ENCODE results near the gene PPP5C.

PPP5C gene

DNA sequence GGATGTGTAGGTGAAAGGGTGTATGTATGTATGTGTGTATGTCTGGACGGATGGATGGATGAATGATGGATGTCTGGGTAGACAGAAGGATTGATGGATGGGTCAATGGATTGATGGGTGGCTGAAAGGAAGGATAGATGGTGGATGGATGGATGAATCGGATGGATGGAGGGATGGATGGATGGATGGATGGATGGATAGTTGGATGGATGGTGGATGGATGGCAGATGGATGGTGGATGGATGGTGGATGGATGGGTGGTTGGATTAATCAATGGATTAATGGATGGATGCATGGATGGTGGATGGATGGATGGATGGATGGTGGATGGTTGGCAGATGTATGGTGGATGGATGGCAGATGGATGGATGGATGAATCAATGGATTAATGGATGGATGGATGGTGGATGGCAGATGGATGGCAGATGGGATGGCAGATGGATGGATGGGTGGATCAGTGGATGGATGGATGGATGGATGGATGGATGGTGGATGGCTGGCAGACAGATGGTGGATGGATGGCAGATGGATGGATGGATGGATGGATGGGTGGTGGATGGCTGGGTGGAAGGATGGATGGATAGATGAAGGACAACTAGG lies 16.5 kb upstream of the PPP5C start:
- no peaks in the 10 kb centered on the region for H3K4me1 ChIP-seq (ENCODE audit: insufficient read depth, low read length, poor library complexity, severe bottlenecking)
- no peaks in the 10 kb centered on the region for H3F3A ChIP-seq (ENCODE audit: low read depth)
- H3K9me3 ChIP-seq (ENCODE audit: insufficient read depth, low read depth, low read length), result peaks cover 16% of the 10 kb centered on the region; the same call in 1 of the 2 replicates
- H3K9me2 ChIP-seq (replicated peaks; ENCODE audit: low read depth, low read length), result no peaks in the 10 kb centered on the region
- H3K36me3 ChIP-seq (ENCODE audit: insufficient read depth, low read length), result no peaks in the 10 kb centered on the region
- H3K4me2 ChIP-seq (ENCODE audit: low read depth, low read length, poor library complexity, severe bottlenecking), result no peak overlapping the region
- H3K4me3 ChIP-seq (ENCODE audit: low read length, poor library complexity, severe bottlenecking), result no peak overlapping the region
- H3K27me3 ChIP-seq (ENCODE audit: insufficient read depth, low read length, poor library complexity, severe bottlenecking), result no peaks in the 10 kb centered on the region
- no peaks in the 10 kb centered on the region for H4K20me1 ChIP-seq (ENCODE audit: insufficient read depth, low read length, poor library complexity, severe bottlenecking)
- no peak for TF ChIP-seq EZH2phosphoT487 (IDR thresholded peaks at IDR 0.05; ENCODE audit: borderline replicate concordance)
- TF ChIP-seq, protein P1, sequence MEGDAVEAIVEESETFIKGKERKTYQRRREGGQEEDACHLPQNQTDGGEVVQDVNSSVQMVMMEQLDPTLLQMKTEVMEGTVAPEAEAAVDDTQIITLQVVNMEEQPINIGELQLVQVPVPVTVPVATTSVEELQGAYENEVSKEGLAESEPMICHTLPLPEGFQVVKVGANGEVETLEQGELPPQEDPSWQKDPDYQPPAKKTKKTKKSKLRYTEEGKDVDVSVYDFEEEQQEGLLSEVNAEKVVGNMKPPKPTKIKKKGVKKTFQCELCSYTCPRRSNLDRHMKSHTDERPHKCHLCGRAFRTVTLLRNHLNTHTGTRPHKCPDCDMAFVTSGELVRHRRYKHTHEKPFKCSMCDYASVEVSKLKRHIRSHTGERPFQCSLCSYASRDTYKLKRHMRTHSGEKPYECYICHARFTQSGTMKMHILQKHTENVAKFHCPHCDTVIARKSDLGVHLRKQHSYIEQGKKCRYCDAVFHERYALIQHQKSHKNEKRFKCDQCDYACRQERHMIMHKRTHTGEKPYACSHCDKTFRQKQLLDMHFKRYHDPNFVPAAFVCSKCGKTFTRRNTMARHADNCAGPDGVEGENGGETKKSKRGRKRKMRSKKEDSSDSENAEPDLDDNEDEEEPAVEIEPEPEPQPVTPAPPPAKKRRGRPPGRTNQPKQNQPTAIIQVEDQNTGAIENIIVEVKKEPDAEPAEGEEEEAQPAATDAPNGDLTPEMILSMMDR (conservative IDR thresholded peaks at IDR 0.05; ENCODE audit: low read length), result no peak
- H2AFZ ChIP-seq (ENCODE audit: low read length), result no peak overlapping the region
- H3K9ac ChIP-seq (ENCODE audit: low read depth, low read length, poor library complexity, severe bottlenecking), result no peak overlapping the region
- no peaks in the 10 kb centered on the region for H3K79me2 ChIP-seq (ENCODE audit: insufficient read depth, low read length)

DNA sequence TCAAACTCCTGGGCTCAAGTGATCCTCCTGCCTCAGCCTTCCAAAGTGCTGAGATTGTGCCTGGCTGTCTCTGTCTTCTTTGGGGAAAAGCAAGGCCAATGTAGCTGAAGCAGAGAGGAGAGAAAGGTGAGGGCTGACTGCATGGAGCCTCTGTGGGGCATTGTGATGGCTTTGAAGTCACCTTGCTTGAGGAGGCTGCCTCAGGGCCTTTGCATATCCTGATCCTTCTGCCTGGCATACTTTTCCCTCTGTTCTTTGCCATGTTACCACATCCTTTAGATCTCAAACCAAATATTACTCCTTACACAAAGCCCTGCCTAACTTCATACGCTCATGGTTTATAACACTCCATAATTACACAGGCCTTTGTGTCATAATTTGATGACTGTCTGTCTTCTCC lies 9.4 kb upstream of the PPP5C start:
- Histone ChIP-seq H3K27me3 (ENCODE audit: insufficient read depth, low read length, poor library complexity, severe bottlenecking) (no peaks in the 10 kb centered on the region), H3K4me3 (ENCODE audit: low read length, poor library complexity, severe bottlenecking) (no peak overlapping the region), H3K9ac (ENCODE audit: low read depth, low read length, poor library complexity, severe bottlenecking) (no peak overlapping the region), H3F3A (ENCODE audit: low read depth) (no peaks in the 10 kb centered on the region), H3K36me3 (ENCODE audit: insufficient read depth, low read length) (no peaks in the 10 kb centered on the region), H3K79me2 (ENCODE audit: insufficient read depth, low read length) (no peaks in the 10 kb centered on the region), H3K4me2 (ENCODE audit: low read depth, low read length, poor library complexity, severe bottlenecking) (no peak overlapping the region), H4K20me1 (ENCODE audit: insufficient read depth, low read length, poor library complexity, severe bottlenecking) (no peaks in the 10 kb centered on the region), H3K4me1 (ENCODE audit: insufficient read depth, low read length, poor library complexity, severe bottlenecking) (no peaks in the 10 kb centered on the region), H2AFZ (ENCODE audit: low read length) (no peak overlapping the region), H3K9me2 (replicated peaks; ENCODE audit: low read depth, low read length) (no peaks in the 10 kb centered on the region), H3K9me3 (ENCODE audit: insufficient read depth, low read depth, low read length) (no peaks in the 10 kb centered on the region)
- TF ChIP-seq, protein P1 (conservative IDR thresholded peaks at IDR 0.05; ENCODE audit: low read length), result no peak
- TF ChIP-seq EZH2phosphoT487 (IDR thresholded peaks at IDR 0.05; ENCODE audit: borderline replicate concordance), result no peak

DNA sequence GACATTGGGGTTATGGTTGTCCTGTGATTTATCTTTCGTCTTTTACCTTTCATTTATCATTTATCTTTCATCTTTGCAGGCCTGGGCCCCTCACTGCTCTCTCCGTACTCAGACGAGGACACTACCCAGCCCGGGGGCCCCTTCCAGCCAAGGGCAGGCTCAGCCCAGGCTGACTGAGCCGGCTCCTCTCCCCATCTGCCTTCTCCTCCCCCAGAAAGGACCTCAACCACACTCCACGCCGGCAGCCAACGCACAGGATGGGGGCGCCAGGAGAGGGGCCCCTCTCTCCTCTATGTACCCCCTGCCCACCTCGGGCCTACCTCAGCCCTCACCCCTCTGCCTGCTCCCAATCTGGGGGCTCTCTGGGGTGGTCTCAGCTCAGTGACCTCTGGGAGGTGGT lies 7.4 kb upstream of the PPP5C start:
- Histone ChIP-seq H3K4me1 (ENCODE audit: insufficient read depth, low read length, poor library complexity, severe bottlenecking) (no peaks in the 10 kb centered on the region), H3K4me2 (ENCODE audit: low read depth, low read length, poor library complexity, severe bottlenecking) (no peak overlapping the region), H2AFZ (ENCODE audit: low read length) (no peak overlapping the region), H4K20me1 (ENCODE audit: insufficient read depth, low read length, poor library complexity, severe bottlenecking) (no peaks in the 10 kb centered on the region), H3F3A (ENCODE audit: low read depth) (no peaks in the 10 kb centered on the region), H3K9me2 (replicated peaks; ENCODE audit: low read depth, low read length) (no peaks in the 10 kb centered on the region), H3K27me3 (ENCODE audit: insufficient read depth, low read length, poor library complexity, severe bottlenecking) (no peaks in the 10 kb centered on the region), H3K9me3 (ENCODE audit: insufficient read depth, low read depth, low read length) (no peaks in the 10 kb centered on the region), H3K79me2 (ENCODE audit: insufficient read depth, low read length) (no peaks in the 10 kb centered on the region), H3K4me3 (ENCODE audit: low read length, poor library complexity, severe bottlenecking) (no peak overlapping the region), H3K9ac (ENCODE audit: low read depth, low read length, poor library complexity, severe bottlenecking) (no peak overlapping the region), H3K36me3 (ENCODE audit: insufficient read depth, low read length) (no peaks in the 10 kb centered on the region)
- TF ChIP-seq, protein P1 (conservative IDR thresholded peaks at IDR 0.05; ENCODE audit: low read length), result no peak
- TF ChIP-seq EZH2phosphoT487 (IDR thresholded peaks at IDR 0.05; ENCODE audit: borderline replicate concordance), result no peak
